IPS-18c (cell line): Measurements from ENCODE around the gene GRXCR1.

Experiments
- H3K4me3 ChIP-seq: 2 replicates; pipeline ENCODE4 v1.7.0; 2013; ENCODE audit warnings: low read depth, mild to moderate bottlenecking, low read length, moderate library complexity; ENCODE audit not compliant: insufficient read depth
- H3K9me3 ChIP-seq: one replicate; pipeline ENCODE4 v1.6.1; 2013; ENCODE audit warnings: mild to moderate bottlenecking, low read length, moderate library complexity; ENCODE audit not compliant: control insufficient read depth, insufficient read depth

The GRXCR1 gene

DNA sequence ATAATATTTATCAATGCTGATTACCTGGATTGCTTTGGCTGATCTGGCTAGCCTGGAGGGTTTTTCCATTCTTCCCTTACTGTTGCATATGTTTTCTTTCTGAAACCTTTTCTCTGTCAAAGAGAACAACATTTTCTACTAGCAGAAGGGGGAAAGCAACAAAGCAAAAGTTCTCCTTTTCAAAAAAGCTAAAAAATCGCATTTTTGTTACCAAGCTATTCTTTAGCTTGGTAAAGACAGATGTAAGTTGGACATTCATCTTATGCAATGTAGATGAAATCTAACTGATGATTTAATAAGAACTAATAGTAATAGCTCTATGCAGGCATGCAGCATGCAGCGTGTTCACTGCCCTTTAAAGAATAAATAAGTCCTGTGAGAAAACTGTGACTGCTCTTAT is at the start of gene GRXCR1:
TSS of gene GRXCR1 (plus strand) at position 301 of the 400 bp plus-strand sequence. CDS start 554 bp downstream, outside the sequence.
- no peak within 1 kb of the TSS for H3K4me3 ChIP-seq
- no peaks in the 10 kb centered on the region for H3K9me3 ChIP-seq

DNA sequence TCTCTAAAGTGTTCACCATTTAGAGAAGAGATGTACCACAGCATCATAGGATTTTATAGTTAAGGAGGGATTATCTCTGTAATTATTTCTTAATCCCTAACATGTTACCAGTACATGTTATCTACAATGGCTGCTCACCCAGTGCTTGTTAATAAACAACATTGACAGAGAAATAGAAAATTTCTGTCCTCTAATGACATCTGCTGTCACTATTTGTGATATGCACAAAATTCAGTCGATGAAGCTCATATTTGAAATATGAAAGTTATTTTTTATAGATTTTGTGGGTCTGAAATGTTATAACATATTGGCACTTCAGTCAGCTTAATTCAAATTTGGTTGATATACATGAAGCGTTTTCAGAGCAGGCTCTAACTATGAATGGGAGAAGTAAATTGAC is 48.8 kb upstream of the GRXCR1 start:
- H3K4me3 ChIP-seq, result no peak overlapping the region

DNA sequence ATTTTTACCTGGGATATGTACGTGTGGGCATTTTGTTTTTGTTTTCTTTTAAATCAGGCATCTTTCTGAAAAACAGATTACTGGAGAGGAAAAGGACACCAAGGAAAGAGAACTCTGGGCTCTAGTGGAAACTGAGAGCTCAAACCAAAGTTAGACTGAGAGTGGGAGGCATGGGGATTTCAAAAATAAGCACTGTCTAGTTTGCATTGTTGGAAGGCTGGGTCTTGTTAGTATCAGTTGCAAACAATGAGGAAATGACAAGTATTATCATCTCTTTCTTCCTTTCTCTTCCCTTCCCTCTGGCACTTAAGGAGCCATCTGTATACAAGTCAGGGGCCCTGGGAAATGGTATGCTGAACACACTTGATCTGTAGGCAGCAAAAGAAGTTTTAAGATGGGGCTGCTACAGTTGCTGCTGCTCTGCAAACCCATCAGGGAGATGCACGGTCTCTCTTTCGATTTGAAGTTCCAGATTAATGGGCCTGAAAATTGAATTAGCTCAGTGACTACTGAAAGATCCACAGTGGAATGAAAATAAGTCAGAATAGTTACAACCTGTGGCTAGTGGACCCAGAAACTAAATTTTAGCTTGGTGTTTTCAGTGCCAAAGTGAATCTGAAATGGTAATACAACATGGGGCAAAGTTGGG is 48.0 kb upstream of the GRXCR1 start:
- H3K9me3 ChIP-seq, result no peaks in the 10 kb centered on the region
- H3K4me3 ChIP-seq, result no peak overlapping the region

More for the DNA sequence above, 48.8 kb upstream of the GRXCR1 start:
- no peaks in the 10 kb centered on the region for H3K9me3 ChIP-seq

DNA sequence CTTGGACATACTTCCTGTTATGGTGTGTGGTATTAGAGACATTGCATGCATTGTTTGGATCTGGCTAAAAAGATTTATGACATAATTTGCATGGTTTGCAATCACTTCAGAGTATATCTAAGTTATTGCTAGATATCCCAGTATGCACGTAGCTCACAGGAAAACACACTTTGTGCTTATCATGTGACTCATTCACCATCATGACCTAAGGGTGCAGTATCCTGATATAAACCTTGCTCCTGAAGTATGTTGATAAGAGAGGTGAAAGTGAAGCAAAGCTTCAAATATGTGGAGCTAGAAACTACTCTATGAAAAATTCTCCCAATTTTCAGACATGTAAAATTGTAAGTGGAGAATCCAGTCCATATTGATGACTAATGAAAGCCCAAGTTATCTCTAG is 46.9 kb upstream of the GRXCR1 start:
- no peak overlapping the region for H3K4me3 ChIP-seq
- no peaks in the 10 kb centered on the region for H3K9me3 ChIP-seq

DNA sequence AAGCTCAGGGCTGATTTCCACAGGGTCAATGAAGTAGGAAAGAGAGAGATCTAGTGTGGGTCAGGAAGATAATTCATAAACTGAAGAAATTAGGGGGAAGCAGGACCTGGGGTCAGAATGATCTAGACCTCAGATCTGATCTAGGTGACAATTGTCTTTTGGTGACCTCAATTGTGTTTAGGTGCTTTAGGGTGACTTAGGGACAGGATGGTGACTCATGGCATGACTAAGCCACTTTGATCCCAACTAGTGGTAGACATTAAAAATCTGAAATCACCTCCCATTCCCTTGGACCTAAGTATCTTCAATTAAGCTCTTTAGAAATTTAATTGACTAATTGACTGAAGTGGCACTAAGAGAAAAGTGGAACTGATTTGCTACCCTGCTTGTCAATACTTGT is 36.7 kb upstream of the GRXCR1 start:
- Histone ChIP-seq H3K4me3 (no peak overlapping the region), H3K9me3 (no peaks in the 10 kb centered on the region)

DNA sequence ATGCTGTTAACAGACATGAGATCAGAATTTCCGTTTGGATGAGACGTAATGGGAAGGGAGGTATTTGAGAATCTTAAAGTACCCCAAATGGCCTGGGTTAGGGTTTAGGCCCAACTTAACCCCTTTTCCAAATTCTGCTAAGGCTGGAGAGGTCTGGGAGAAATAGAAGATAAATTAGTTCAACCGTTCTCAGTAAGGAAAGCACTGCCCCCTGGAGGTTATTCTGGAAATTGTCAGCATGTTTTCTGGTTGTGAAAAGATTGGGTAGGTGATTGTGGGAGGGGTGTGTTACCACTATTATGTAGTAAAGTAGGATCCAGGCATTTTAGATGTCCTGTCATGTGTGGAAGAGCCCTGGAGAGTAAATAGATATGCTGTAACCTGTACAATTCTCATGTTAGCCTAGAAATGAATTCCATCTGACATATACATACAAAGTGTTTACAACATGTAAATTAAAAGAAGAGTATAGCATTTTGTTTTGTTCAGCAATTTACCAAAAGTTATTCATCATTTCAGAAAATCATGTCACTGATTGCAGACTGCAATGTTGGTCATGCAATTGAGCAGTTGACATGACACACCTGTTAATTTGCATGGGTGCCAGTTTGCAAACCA is 26.8 kb upstream of the GRXCR1 start:
- Histone ChIP-seq H3K4me3 (no peak overlapping the region), H3K9me3 (no peaks in the 10 kb centered on the region)

DNA sequence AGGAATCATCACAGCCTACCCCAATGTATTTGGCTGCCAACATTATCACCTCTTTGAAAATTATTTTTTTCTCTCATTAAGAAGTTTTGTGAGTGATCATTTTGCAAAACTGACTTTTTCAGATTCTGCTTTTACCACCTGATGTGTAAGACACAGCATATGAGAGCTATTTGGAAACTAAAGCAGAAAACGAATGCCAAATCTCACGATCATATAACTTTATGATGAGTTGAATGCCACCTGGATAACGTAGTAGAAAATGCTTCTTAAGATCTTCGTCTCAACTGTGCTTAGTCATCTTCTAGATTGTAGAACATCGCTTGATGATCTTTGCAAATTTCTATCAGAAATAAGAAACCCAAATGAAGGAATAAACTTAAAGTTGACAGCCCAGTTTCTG is 21.3 kb upstream of the GRXCR1 start:
- H3K9me3 ChIP-seq, result no peaks in the 10 kb centered on the region
- H3K4me3 ChIP-seq, result no peak overlapping the region

DNA sequence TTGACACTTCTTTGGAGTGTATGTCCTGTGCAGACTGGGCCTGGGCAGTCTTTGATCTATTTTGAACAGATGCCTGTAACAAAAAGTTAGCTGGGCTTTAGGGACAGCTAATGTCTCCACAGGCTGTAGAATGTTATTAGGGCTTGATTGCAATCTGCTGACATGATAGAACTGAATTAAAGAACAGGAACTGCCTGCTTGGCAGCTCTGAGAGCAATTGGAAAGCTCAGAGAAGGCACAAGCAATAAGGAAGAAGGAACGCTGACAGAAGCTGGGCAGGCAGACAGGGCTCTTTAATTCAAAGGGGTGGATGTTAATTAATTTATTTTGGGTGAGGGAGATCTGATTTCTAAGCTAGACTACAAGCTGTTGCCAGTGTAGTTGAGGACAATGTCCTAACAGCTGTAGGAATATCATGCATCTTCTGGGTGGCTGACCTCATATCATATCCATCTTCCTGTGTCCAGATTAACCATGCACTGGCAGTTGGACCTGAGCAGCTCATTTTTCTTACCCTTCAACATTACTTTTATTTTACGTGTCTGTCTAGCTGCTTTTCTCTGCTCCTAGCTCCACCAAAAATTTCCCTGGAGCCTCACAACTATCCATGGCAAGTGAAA is 20.7 kb upstream of the GRXCR1 start:
- H3K4me3 ChIP-seq, result no peak overlapping the region

DNA sequence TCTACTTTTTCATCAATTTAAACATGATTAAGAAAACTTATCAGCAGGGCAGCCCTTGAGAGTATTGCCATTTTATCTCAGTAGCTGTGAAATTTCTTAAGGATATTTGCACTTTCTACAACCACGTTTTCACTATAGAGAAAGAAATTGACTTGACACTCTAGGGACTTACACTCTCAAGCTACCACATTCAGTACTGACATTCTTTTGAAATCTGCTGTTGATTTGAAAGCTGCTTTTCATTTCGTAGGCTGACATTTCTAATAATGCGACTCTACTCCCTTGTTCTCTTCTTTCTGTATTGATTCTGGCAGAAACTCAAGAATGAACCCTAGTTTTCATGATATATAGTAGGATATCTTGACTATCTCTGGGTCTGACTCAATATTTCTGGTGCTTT is 13.7 kb upstream of the GRXCR1 start:
- H3K4me3 ChIP-seq, result no peak overlapping the region
- H3K9me3 ChIP-seq, result no peaks in the 10 kb centered on the region

More for the DNA sequence above, 20.7 kb upstream of the GRXCR1 start:
- H3K9me3 ChIP-seq, result no peaks in the 10 kb centered on the region

DNA sequence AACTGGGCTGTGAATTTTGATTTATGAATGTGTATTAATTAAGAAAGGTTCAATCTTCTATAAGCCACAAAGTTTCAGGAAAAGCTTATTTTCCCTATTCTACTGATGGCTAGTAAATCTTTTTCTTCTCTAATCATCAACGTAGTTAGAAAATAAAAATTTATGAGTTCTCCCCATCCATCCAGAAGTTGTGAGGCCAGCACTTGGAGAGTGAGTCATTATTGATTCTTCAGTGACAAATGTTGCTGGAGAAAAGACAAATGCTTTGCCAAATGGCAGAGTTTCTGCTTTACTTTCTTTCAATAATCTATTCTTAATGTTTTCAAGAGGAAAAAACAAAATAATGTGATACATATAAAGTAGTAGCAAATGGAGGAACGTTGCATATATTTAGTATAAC is 11.3 kb upstream of the GRXCR1 start:
- Histone ChIP-seq H3K4me3 (no peak overlapping the region), H3K9me3 (no peaks in the 10 kb centered on the region)

DNA sequence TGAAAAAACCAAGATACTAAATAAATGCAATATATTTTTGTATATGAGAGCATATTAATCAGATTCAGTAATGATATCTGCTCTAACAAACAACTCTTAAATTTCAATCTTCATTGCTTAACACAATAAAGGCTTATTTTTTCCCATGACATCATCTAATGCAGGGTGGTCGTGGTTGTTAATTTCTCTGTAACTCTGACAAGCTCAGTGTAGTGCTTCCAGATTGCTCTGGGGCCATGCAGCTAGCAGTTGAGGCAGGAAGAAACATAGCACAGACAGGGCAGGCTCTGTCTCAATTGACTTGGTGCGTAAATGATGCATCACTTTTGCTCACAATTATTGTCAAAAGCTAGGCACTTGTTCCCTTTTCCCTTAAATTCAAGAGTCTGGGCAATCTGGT is 869 bp upstream of the GRXCR1 start:
- Histone ChIP-seq H3K9me3 (no peaks in the 10 kb centered on the region), H3K4me3 (no peak overlapping the region)

DNA sequence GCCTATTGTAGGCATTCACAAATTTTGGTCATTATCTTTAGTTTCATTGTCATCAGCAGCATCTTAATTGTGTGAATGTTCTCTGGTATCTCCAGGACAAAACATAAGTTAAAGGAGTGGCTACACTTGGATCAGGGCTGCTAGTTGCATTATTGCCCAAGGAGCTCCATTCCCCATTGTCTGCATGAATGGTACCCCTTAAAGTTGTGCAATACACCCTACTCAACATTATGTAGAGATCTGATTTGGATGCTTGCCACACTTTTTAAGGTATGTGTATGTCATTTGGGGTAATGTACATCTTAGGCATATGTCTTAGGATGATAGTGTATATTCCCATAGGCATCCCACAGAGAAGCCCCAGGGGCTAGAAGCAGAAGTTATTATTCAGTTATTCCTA is 2.9 kb downstream of the GRXCR1 start:
- Histone ChIP-seq H3K9me3 (no peaks in the 10 kb centered on the region), H3K4me3 (no peak overlapping the region)

DNA sequence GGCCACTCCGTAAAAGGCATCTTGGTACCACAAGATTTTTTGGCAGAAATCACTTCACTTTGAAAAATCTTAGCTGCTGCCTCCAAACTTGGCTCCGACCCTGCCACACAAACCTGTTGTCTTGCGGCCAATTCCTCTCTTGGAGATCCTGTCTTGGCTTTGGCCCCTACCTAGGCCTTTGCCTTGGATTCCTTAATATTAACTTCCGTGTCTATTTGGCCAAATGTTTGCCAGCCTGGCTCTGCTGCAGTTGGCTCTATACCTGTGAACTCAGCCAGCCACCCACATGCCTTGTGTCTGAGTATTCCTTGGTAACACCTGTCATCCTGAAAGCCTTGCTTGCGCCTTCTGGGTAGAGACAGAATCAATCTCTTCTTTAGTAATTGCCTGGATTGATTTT is 12.5 kb downstream of the GRXCR1 start:
- Histone ChIP-seq H3K9me3 (peaks cover 2% of the 10 kb centered on the region), H3K4me3 (no peak overlapping the region)

DNA sequence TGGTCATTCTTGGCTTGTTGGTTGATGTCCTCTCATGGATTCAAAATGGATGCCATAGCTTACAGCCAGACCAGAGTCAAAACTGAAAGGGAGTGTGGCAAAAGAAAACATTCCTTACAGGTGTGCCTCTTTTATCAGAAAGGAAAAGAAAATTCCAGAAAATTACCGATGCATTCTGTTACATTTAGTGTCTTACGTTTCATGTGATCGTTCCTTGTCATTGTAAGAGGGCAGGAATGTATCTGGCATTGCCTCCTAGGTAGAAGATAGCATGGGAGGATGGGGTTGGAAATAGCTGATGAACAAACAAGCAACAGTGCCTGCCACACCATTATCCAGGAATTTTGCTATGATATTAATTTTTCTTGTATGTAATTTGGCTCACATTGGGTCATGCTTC is 13.1 kb downstream of the GRXCR1 start:
- Histone ChIP-seq H3K4me3 (no peak overlapping the region), H3K9me3 (peaks cover 2% of the 10 kb centered on the region)

DNA sequence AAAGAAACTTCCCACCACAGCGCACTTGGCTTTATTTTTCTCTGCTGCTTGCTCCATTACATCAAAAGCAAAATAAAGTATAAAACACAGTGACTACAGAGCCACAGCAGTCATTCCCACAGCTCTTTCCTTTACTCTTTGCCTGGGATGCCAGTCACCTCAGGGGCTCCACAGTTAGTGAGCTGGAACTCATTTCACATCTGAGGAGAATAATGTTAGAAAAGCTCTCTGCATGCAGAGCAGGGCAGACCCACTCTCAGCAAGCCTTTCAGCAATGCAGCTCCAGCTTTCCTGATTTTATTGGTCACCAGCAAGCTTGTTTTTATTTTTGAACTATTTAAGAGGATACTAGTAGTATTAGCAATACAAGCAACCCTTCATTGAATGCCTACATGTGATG is 13.8 kb downstream of the GRXCR1 start:
- Histone ChIP-seq H3K9me3 (peaks cover 2% of the 10 kb centered on the region), H3K4me3 (no peak overlapping the region)

DNA sequence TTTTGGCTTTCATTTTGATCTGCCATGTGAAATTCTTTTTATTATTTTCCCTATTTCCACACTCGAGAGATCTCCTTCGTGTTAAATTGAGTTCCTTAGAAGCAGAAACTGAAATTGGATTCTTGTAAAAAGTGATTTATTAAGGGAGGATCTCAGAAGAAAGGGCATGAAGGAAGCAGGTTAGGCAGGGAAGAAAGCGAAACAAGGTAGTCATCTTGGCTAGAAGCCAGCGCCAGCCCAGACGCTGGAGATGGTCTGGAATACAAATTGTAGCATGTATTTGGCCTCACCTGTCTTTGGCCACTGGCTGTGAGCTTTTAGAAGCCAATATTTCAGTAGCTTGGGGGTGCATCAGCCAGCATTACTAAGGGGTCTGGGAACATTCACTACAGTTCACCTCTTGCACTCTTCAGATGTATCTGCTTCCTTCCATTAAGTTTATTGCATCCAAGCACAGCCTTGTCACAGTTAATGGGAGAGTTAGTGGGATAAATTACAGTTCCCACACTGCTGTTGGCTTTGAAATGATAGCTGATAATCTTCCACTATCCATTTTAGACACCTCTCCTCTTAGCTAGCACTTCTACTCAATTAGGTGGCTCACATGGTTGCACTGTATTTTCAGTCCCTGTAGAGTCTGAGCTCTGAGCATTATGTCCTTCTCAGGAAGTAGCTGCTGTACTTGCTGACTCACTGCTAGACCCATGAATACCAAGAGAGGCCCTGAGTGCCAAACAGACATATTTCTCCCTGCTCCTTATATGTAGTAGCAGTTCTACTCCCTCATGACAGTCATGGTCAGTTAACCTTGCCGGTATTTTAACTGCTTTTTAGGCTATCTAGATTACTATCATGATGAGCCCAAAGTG is 14.6 kb downstream of the GRXCR1 start:
- peaks cover 2% of the 10 kb centered on the region for H3K9me3 ChIP-seq
- H3K4me3 ChIP-seq, result no peak overlapping the region

DNA sequence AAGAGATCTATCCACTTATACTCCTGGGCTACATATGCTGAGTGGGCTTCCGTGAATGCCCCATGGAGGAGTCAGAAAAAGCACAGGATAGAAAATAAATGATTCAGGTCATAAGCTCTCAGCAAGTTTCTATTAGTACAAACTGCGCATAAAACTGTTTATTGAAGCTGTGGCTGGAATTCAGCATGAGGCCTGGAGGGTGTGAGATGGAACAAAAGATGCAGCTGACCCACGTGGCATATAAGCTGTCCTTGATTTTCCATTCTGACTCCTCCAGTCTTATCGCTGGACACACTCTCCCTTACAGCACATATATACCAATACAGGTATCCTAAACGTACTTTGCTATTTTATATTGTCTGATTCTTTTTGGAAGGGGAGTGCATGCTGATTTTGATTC is 17.9 kb downstream of the GRXCR1 start:
- peaks cover 2% of the 10 kb centered on the region for H3K9me3 ChIP-seq
- no peak overlapping the region for H3K4me3 ChIP-seq

DNA sequence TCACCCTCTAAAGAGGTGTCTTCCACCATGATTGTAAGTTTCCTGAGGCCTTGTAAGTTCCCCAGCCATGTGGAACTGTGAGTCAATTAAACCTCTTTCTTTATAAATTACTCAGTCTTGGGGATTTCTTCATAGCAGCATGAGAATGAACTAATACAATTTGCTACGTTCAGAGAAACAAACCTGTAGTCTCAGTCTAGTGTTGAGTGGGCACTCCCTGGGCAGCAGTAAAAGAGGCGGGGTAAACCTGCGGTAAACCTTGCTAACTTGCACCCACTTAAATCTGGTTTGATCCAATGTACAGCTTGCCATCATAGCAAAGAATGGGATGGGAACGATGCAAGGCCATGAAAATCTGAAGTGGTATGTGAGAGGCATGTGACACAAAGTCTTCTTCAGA is 22.4 kb downstream of the GRXCR1 start:
- Histone ChIP-seq H3K4me3 (no peak overlapping the region), H3K9me3 (no peaks in the 10 kb centered on the region)
